HepG2 (cell line): ENCODE data around the gene CLDN14. TPM values are rescaled to one million over a fixed set of nuclear protein-coding genes. Genes with fewer than 3 reads are reported as not detected.

Experiments used
- ATAC-seq: fragments of 200-7000 bp; cut with Tn5 transposase; 3 replicates; pipeline ENCODE4 v1.9.1; 2020; ENCODE audit warnings: mild to moderate bottlenecking, moderate library complexity
- BruUV-seq: library from RNA; stranded (reverse); fragments of 400-500 nt; replicated peaks from 2 replicates; lab custom pipeline; 2021; lab: Mats Ljungman, UMichigan
- CTCF ChIA-PET: fragments of 300-600 bp; formaldehyde crosslinking; extraction: SDS; loops from one replicate; lab custom pipeline; 2021; ENCODE audit warnings: low total read pairs, inconsistent platforms, low intra/inter-chr PET ratio; lab: Yijun Ruan, JAX
- POLR2A ChIA-PET: fragments of 350-600 bp; sonication (Branson Sonifier 250); formaldehyde crosslinking; loops from one replicate; lab custom pipeline; 2020; ENCODE audit warnings: antibody characterized with exemption, inconsistent platforms; lab: Yijun Ruan, JAX
- DNase-seq: peaks from one replicate; pipeline ENCODE4 v3.0.0-alpha.2; 2015; ENCODE audit warnings: low spot score
- FAIRE-seq: peaks from 3 replicates; lab custom pipeline; 2011; peaks lifted over from hg19 to GRCh38; lab: Jason Lieb, UNC
- H2AFZ ChIP-seq: one replicate; pipeline ENCODE4 v1.6.1; 2011; ENCODE audit warnings: low read length, inconsistent platforms
- H3K27ac ChIP-seq: fragments of 300-600 bp; 3 replicates; pipeline ENCODE4 v1.8.0; 2011; ENCODE audit warnings: mixed run types, mild to moderate bottlenecking, mixed read lengths, low read length, inconsistent platforms; ENCODE audit not compliant: insufficient read depth; ENCODE audit errors: extremely low read length
- H3K27me3 ChIP-seq, 2 experiments: fragments of 200-600 bp in 1 of 2; 2 replicates in 1 of 2; 3 replicates in 1 of 2; pipeline versions ENCODE4 v1.6.0 to v1.8.0; 2011; ENCODE audit warnings: low read length in 2 of 2, mild to moderate bottlenecking in 2 of 2, moderate library complexity in 2 of 2, inconsistent platforms in 1 of 2; ENCODE audit not compliant: insufficient read depth in 2 of 2, control insufficient read depth in 1 of 2
- H3K36me3 ChIP-seq, 2 experiments: fragments of 200-600 bp in 1 of 2; replicated peaks in 1 of 2; 2 replicates in 1 of 2; 3 replicates in 1 of 2; pipeline versions ENCODE4 v1.5.1 to v1.8.0; 2011; ENCODE audit warnings: low read length in 2 of 2, inconsistent platforms in 1 of 2; ENCODE audit not compliant: insufficient read depth in 2 of 2, control insufficient read depth in 1 of 2
- H3K4me1 ChIP-seq: 2 replicates; pipeline ENCODE4 v1.5.1; 2012; ENCODE audit warnings: low read length, inconsistent platforms; ENCODE audit not compliant: insufficient read depth
- H3K4me2 ChIP-seq: 2 replicates; pipeline ENCODE4 v1.6.0; 2011; ENCODE audit warnings: low read depth, low read length, inconsistent platforms
- H3K4me3 ChIP-seq, 3 experiments: fragments of 200-600 bp in 1 of 3; sonication (generic), shearing (Covaris generic) in 1 of 3; replicated peaks in 1 of 3; 2 replicates each; pipeline ENCODE4 v1.5.1; 2011 to 2016; ENCODE audit warnings: low read length in 3 of 3, inconsistent platforms in 2 of 3, low read depth in 2 of 3, mild to moderate bottlenecking in 2 of 3, control low read depth in 1 of 3, mixed read lengths in 1 of 3; ENCODE audit not compliant: insufficient read depth in 1 of 3
- H3K79me2 ChIP-seq: one replicate; pipeline ENCODE4 v1.6.1; 2011; ENCODE audit warnings: low read length, inconsistent platforms; ENCODE audit not compliant: insufficient read depth
- H3K9ac ChIP-seq: 2 replicates; pipeline ENCODE4 v1.6.0; 2011; ENCODE audit warnings: mild to moderate bottlenecking, low read depth, low read length, inconsistent platforms; ENCODE audit not compliant: insufficient read depth
- H3K9me3 ChIP-seq: 2 replicates; pipeline ENCODE4 v1.5.1; 2012; ENCODE audit warnings: mild to moderate bottlenecking, low read length
- H4K20me1 ChIP-seq: 2 replicates; pipeline ENCODE4 v1.6.0; 2011; ENCODE audit warnings: inconsistent platforms, mild to moderate bottlenecking, low read length, moderate library complexity; ENCODE audit not compliant: insufficient read depth
- ARID4A ChIP-seq: sonication (generic); formaldehyde crosslinking; IDR thresholded peaks from 2 replicates; pipeline ENCODE4 v1.5.0; 2020; ENCODE audit warnings: mild to moderate bottlenecking, missing genetic modification reagents, borderline replicate concordance
- E2F5 ChIP-seq: sonication (generic); formaldehyde crosslinking; conservative IDR thresholded peaks from 2 replicates; pipeline ENCODE4 v1.4.0; 2020; ENCODE audit warnings: missing genetic modification reagents
- ETV6 ChIP-seq: sonication (generic); formaldehyde crosslinking; conservative IDR thresholded peaks from 2 replicates; pipeline ENCODE4 v1.4.0; 2020; ENCODE audit warnings: missing genetic modification reagents
- GATAD1 ChIP-seq: IDR thresholded peaks from 2 replicates; pipeline ENCODE4 v1.6.1; 2016; ENCODE audit warnings: missing genetic modification reagents, missing compliant biosample characterization
- GATAD2A ChIP-seq: IDR thresholded peaks from 2 replicates; pipeline ENCODE4 v1.6.1; 2016
- HDAC6 ChIP-seq: fragments of 200-600 bp; sonication (generic); IDR thresholded peaks from 2 replicates; pipeline ENCODE4 v1.7.0; 2017; ENCODE audit warnings: mild to moderate bottlenecking, antibody characterized with exemption, low read length, low read depth
- HMGXB3 ChIP-seq: sonication (generic); formaldehyde crosslinking; IDR thresholded peaks from 2 replicates; pipeline ENCODE4 v1.4.0; 2020; ENCODE audit warnings: missing genetic modification reagents, borderline replicate concordance
- NFYC ChIP-seq: IDR thresholded peaks from 2 replicates; pipeline ENCODE4 v1.6.1; 2016; ENCODE audit warnings: missing genetic modification reagents, missing compliant biosample characterization
- REL ChIP-seq: sonication (generic); formaldehyde crosslinking; conservative IDR thresholded peaks from 2 replicates; pipeline ENCODE4 v1.8.0; 2022; ENCODE audit warnings: mild to moderate bottlenecking, missing genetic modification reagents, moderate library complexity
- REXO4 ChIP-seq: sonication (generic); formaldehyde crosslinking; IDR thresholded peaks from 2 replicates; pipeline ENCODE4 v1.8.0; 2022; ENCODE audit warnings: missing genetic modification reagents, mild to moderate bottlenecking, borderline replicate concordance
- SALL2 ChIP-seq: sonication (generic); formaldehyde crosslinking; IDR thresholded peaks from 2 replicates; pipeline ENCODE4 v1.8.1; 2023; ENCODE audit warnings: mild to moderate bottlenecking, missing genetic modification reagents, inconsistent platforms
- SIX1 ChIP-seq: sonication (generic); formaldehyde crosslinking; IDR thresholded peaks from 2 replicates; pipeline ENCODE4 v1.4.0; 2020; ENCODE audit warnings: missing genetic modification reagents, borderline replicate concordance
- ZNF317 ChIP-seq: sonication (generic); formaldehyde crosslinking; IDR thresholded peaks from 2 replicates; pipeline ENCODE4 v1.5.0; 2020; ENCODE audit warnings: mild to moderate bottlenecking, missing genetic modification reagents
- ZNF580 ChIP-seq: IDR thresholded peaks from 2 replicates; pipeline ENCODE4 v1.6.1; 2016; ENCODE audit warnings: low read depth, borderline replicate concordance
- ZNF747 ChIP-seq: sonication (generic); formaldehyde crosslinking; IDR thresholded peaks from 2 replicates; pipeline ENCODE4 v1.8.1; 2023; ENCODE audit warnings: missing genetic modification reagents, mild to moderate bottlenecking, borderline replicate concordance
- ZNF839 ChIP-seq: sonication (generic); formaldehyde crosslinking; IDR thresholded peaks from 2 replicates; pipeline ENCODE4 v1.4.0; 2020; ENCODE audit warnings: missing genetic modification reagents, mild to moderate bottlenecking, borderline replicate concordance
- WGBS: methylation state at CpG from one replicate; pipeline ENCODE4 v1.1.6; 2017; ENCODE audit warnings: low lambda C conversion rate; 5-methylcytosine and 5-hydroxymethylcytosine counted together
- in situ Hi-C: cut with HindIII; loops from 2 replicates; pipeline ENCODE4 v1.10.0; 2017; ENCODE audit warnings: low pct_unique_long_range_greater_than_20kb; ENCODE audit not compliant: extremely low pct_ligation_motif_present
- intact Hi-C: fragments of 100-400 bp; cut with micrococcal nuclease; formaldehyde crosslinking; loops from one replicate; pipeline ENCODE4 v1.10.0; 2022; ENCODE audit not compliant: unreplicated experiment
- polyA plus RNA-seq, 8 experiments: library from polyadenylated mRNA; depleted of rRNA in 3 of 8; stranded (reverse) in 7 of 8; unstranded in 1 of 8; fragments of >200 nt; fragmentation: Illumina TruSeq in 4 of 8; extraction: Trizol in 4 of 8; gene quantifications; 2 replicates each; pipeline versions ENCODE4 v1.2.1 to v1.2.3, GENCODE V29; 2011 to 2016; ENCODE audit warnings: low read depth in 4 of 8, missing spikeins in 1 of 8, mixed read lengths in 1 of 8; ENCODE audit not compliant: insufficient read depth in 1 of 8
- total RNA-seq, 5 experiments: library from RNA; depleted of rRNA; stranded (reverse); fragments of >200 nt; fragmentation: Illumina TruSeq; extraction: Trizol; gene quantifications; 2 replicates each; pipeline ENCODE4 v1.2.3, GENCODE V29; 2016; ENCODE audit warnings: low read depth in 1 of 5

Gene CLDN14
- total and polyA plus RNA-seq, 2 of the 13 experiments (the other 11 are each of a cell fraction or from before 2014, with no cell fraction given) = 1.1 to 1.4 TPM

GRCh38 chr21:36477001-36477400, 2.9 kb downstream of the CLDN14 start:
- intact Hi-C loops (no loop called here), in situ Hi-C loops (no loop called here)
- peak overlapping the region; percentile 96 for H3K4me2 ChIP-seq
- ATAC-seq (no peak), FAIRE-seq (no peak), DNase-seq (no peak)
- peaks cover 62% of the 10 kb centered on the region for H3K4me1 ChIP-seq
- CTCF ChIA-PET = no interaction called here
- peak overlapping the region; percentile 54 for H3K9ac ChIP-seq
- H3K36me3 ChIP-seq = no peaks in the 10 kb centered on the region
- H3K4me3 ChIP-seq = peak overlapping the region in 1 of 3 experiments; percentile 54; a peak in 1 of 6 replicates
- no peaks in the 10 kb centered on the region for H4K20me1 ChIP-seq
- BruUV-seq = no TSS peak
- H3K27ac ChIP-seq = peak overlapping the region; percentile 48
- no peaks in the 10 kb centered on the region for H3K9me3 ChIP-seq
- peak overlapping the region; percentile 16 for H2AFZ ChIP-seq
- POLR2A ChIA-PET = interaction anchor here (0.9 to 3.4 kb wide), 2 partner anchors 9 to 48 kb away, joined by 3 to 15 read pairs; no protein-coding TSS in a partner anchor
- H3K27me3 ChIP-seq = no peaks in the 10 kb centered on the region; a peak in 1 of 5 replicates
- peaks cover 15% of the 10 kb centered on the region for H3K79me2 ChIP-seq
- WGBS = 5% methylated on average over 4 of the region's 4 CpGs
- TF ChIP-seq HMGXB3 (CRISPR knock-in tag) (no peak), SALL2 (CRISPR knock-in tag) (no peak), GATAD1 (CRISPR knock-in tag) (no peak), SIX1 (no peak), REL (CRISPR knock-in tag) (no peak), E2F5 (CRISPR knock-in tag) (no peak), ETV6 (CRISPR knock-in tag) (no peak), ZNF747 (no peak), ZNF317 (CRISPR knock-in tag) (0 out of 2 replicates have a peak, but pooled peaks have one; percentile 8), ARID4A (CRISPR knock-in tag) (no peak), REXO4 (CRISPR knock-in tag) (no peak), HDAC6 (no peak), NFYC (CRISPR knock-in tag) (no peak), GATAD2A (CRISPR knock-in tag) (0 out of 2 replicates have a peak, but pooled peaks have one; percentile 15), ZNF839 (CRISPR knock-in tag) (no peak), ZNF580 (no peak)
